ENCODE data around the gene SOX4.

DNA sequence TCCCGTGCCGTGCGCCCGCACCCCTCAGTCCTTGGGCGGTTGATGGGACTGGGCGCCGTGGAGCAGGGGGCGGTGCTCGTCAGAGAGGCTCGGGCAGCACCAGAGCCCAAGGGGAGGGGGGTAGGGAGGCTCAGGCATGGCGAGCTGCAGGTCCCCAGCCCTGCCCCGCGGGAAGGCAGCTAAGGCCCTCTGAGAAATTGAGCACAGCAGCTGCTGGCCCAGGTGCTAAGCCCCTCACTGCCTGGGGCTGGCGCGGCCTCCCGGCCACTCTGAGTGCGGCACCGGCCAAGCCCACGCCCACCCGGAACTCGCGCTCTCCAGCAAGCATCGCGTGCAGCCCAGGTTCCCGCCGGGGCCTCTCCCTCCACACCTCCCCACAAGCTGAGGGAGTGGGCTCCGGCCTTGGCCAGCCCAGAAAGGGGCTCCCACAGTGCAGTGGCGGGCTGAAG, 16.4 kb downstream of the SOX4 start:
- TF ChIP-seq, protein P1, sequence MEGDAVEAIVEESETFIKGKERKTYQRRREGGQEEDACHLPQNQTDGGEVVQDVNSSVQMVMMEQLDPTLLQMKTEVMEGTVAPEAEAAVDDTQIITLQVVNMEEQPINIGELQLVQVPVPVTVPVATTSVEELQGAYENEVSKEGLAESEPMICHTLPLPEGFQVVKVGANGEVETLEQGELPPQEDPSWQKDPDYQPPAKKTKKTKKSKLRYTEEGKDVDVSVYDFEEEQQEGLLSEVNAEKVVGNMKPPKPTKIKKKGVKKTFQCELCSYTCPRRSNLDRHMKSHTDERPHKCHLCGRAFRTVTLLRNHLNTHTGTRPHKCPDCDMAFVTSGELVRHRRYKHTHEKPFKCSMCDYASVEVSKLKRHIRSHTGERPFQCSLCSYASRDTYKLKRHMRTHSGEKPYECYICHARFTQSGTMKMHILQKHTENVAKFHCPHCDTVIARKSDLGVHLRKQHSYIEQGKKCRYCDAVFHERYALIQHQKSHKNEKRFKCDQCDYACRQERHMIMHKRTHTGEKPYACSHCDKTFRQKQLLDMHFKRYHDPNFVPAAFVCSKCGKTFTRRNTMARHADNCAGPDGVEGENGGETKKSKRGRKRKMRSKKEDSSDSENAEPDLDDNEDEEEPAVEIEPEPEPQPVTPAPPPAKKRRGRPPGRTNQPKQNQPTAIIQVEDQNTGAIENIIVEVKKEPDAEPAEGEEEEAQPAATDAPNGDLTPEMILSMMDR (IDR thresholded peaks at IDR 0.05), result no peak
- TF ChIP-seq POLR2A (IDR thresholded peaks at IDR 0.05) (no peak), EP300 (IDR thresholded peaks at IDR 0.05) (no peak)

All from upper lobe of left lung (tissue), 4 donors.